ENCODE results near the gene ABHD2. TPM values are rescaled to one million over a fixed set of nuclear protein-coding genes. Genes with fewer than 3 reads are reported as not detected.

The ABHD2 gene
- total and polyA plus RNA-seq, 2 donors (not counting 1 experiment from before 2014, with no cell fraction given): 39.5 to 84.9 TPM

- peak overlapping the region in 1 of 4 experiments; percentile 9 for H3K4me3 ChIP-seq (replicated peaks in 1 of 4; ENCODE audit: control extremely low read depth in 1 of 4, insufficient read depth in 1 of 4, low read depth in 3 of 4, low read length in 4 of 4)
- no peaks in the 10 kb centered on the region for H3K36me3 ChIP-seq (ENCODE audit: control insufficient read depth, insufficient read depth, low read length)
- H3K4me1 ChIP-seq (ENCODE audit: control insufficient read depth, extremely low read depth, insufficient read depth, low read length): peaks cover 48% of the 10 kb centered on the region
- no peaks in the 10 kb centered on the region for H4K20me1 ChIP-seq (ENCODE audit: control insufficient read depth, extremely low read depth, insufficient read depth, low read length)
- no peaks in the 10 kb centered on the region for H3K27me3 ChIP-seq (ENCODE audit: control insufficient read depth, insufficient read depth, low read length)
- no peaks in the 10 kb centered on the region for H3K9me3 ChIP-seq (ENCODE audit: control insufficient read depth, insufficient read depth, low read depth, low read length)
- DNase-seq (ENCODE audit: low read depth in 2 of 2): peak; percentile 96 to 98
- H3K9ac ChIP-seq (ENCODE audit: insufficient read depth, low read length): no peak overlapping the region
- H3K27ac ChIP-seq (ENCODE audit: insufficient read depth, low read length): peak overlapping the region; percentile 80
- H3K79me2 ChIP-seq (ENCODE audit: control insufficient read depth, insufficient read depth, low read length): peaks cover 20% of the 10 kb centered on the region
- no peak overlapping the region for H2AFZ ChIP-seq (ENCODE audit: low read length)
- TF ChIP-seq EZH2 (IDR thresholded peaks at IDR 0.05; ENCODE audit: low read length, missing control alignments) (no peak), CTCF (conservative IDR thresholded peaks at IDR 0.05 in 1 of 2, IDR thresholded peaks at IDR 0.05 in 1 of 2; ENCODE audit: low read depth in 1 of 2, low read length in 2 of 2) (no peak)
- peak overlapping the region; percentile 53 for H3K4me2 ChIP-seq (ENCODE audit: extremely low read depth, insufficient read depth, low read length)
These were observed 16.9 kb downstream of the ABHD2 start for GRCh38 chr15:89105147-89105546.

- no peaks in the 10 kb centered on the region for H3K9me3 ChIP-seq (ENCODE audit: control insufficient read depth, insufficient read depth, low read depth, low read length)
- peaks cover 20% of the 10 kb centered on the region for H3K79me2 ChIP-seq (ENCODE audit: control insufficient read depth, insufficient read depth, low read length)
- peaks cover 38% of the 10 kb centered on the region for H3K4me1 ChIP-seq (ENCODE audit: control insufficient read depth, extremely low read depth, insufficient read depth, low read length)
- DNase-seq (ENCODE audit: low read depth in 2 of 2): no peak
- H2AFZ ChIP-seq (ENCODE audit: low read length): no peak overlapping the region
- H3K27me3 ChIP-seq (ENCODE audit: control insufficient read depth, insufficient read depth, low read length): no peaks in the 10 kb centered on the region
- H3K36me3 ChIP-seq (ENCODE audit: control insufficient read depth, insufficient read depth, low read length): no peaks in the 10 kb centered on the region
- H4K20me1 ChIP-seq (ENCODE audit: control insufficient read depth, extremely low read depth, insufficient read depth, low read length): no peaks in the 10 kb centered on the region
- H3K9ac ChIP-seq (ENCODE audit: insufficient read depth, low read length): no peak overlapping the region
- peak overlapping the region; percentile 80 for H3K27ac ChIP-seq (ENCODE audit: insufficient read depth, low read length)
- no peak overlapping the region for H3K4me3 ChIP-seq (replicated peaks in 1 of 4; ENCODE audit: control extremely low read depth in 1 of 4, insufficient read depth in 1 of 4, low read depth in 3 of 4, low read length in 4 of 4)
- no peak overlapping the region for H3K4me2 ChIP-seq (ENCODE audit: extremely low read depth, insufficient read depth, low read length)
- TF ChIP-seq CTCF (conservative IDR thresholded peaks at IDR 0.05 in 1 of 2, IDR thresholded peaks at IDR 0.05 in 1 of 2; ENCODE audit: low read depth in 1 of 2, low read length in 2 of 2) (no peak), EZH2 (IDR thresholded peaks at IDR 0.05; ENCODE audit: low read length, missing control alignments) (no peak)
These were observed 17.9 kb downstream of the ABHD2 start for GRCh38 chr15:89106200-89106599.

GRCh38 chr15:89107984-89108383 lies 19.7 kb downstream of the ABHD2 start:
- peaks cover 28% of the 10 kb centered on the region for H3K4me1 ChIP-seq (ENCODE audit: control insufficient read depth, extremely low read depth, insufficient read depth, low read length)
- H3K9ac ChIP-seq (ENCODE audit: insufficient read depth, low read length): no peak overlapping the region
- no peaks in the 10 kb centered on the region for H3K27me3 ChIP-seq (ENCODE audit: control insufficient read depth, insufficient read depth, low read length)
- DNase-seq (ENCODE audit: low read depth in 2 of 2): no peak
- no peaks in the 10 kb centered on the region for H4K20me1 ChIP-seq (ENCODE audit: control insufficient read depth, extremely low read depth, insufficient read depth, low read length)
- TF ChIP-seq CTCF (conservative IDR thresholded peaks at IDR 0.05 in 1 of 2, IDR thresholded peaks at IDR 0.05 in 1 of 2; ENCODE audit: low read depth in 1 of 2, low read length in 2 of 2) (no peak), EZH2 (IDR thresholded peaks at IDR 0.05; ENCODE audit: low read length, missing control alignments) (no peak)
- H3K4me3 ChIP-seq (replicated peaks in 1 of 4; ENCODE audit: control extremely low read depth in 1 of 4, insufficient read depth in 1 of 4, low read depth in 3 of 4, low read length in 4 of 4): no peak overlapping the region
- H3K4me2 ChIP-seq (ENCODE audit: extremely low read depth, insufficient read depth, low read length): no peak overlapping the region
- H3K36me3 ChIP-seq (ENCODE audit: control insufficient read depth, insufficient read depth, low read length): no peaks in the 10 kb centered on the region
- no peak overlapping the region for H3K27ac ChIP-seq (ENCODE audit: insufficient read depth, low read length)
- H3K79me2 ChIP-seq (ENCODE audit: control insufficient read depth, insufficient read depth, low read length): peaks cover 14% of the 10 kb centered on the region
- H2AFZ ChIP-seq (ENCODE audit: low read length): no peak overlapping the region
- no peaks in the 10 kb centered on the region for H3K9me3 ChIP-seq (ENCODE audit: control insufficient read depth, insufficient read depth, low read depth, low read length)

Measured in fibroblast of lung (primary cell).